Effector CD8-positive, alpha-beta T cell (primary cell): ENCODE results near the gene ZNF446.
"Not testable (repeated sequence)": the region's sequence is repeated elsewhere in the genome, so short reads cannot be mapped to it uniquely, and the experiment has no call there.

Experiments used
- DNase-seq: peaks from one replicate; lab custom pipeline; 2025; lab: John Stamatoyannopoulos, UW

The ZNF446 gene

GRCh38 chr19:58469241-58470013, 6.7 kb upstream of the ZNF446 start:
- DNase-seq: no peak

- DNase-seq: not testable (repeated sequence)
These were observed 5.2 kb upstream of the ZNF446 start for GRCh38 chr19:58470837-58471543.

- no peak for DNase-seq
These were observed 4.4 kb upstream of the ZNF446 start for GRCh38 chr19:58471736-58472135.

- no peak for DNase-seq
These were observed 2.4 kb upstream of the ZNF446 start for GRCh38 chr19:58473775-58474174.

GRCh38 chr19:58474291-58474996, 1.7 kb upstream of the ZNF446 start:
- DNase-seq: no peak

GRCh38 chr19:58474997-58475713, 997 bp upstream of the ZNF446 start:
- no peak for DNase-seq

- no peak for DNase-seq
These were observed 405 bp downstream of the ZNF446 start for GRCh38 chr19:58476498-58477015.

GRCh38 chr19:58477130-58477529, 978 bp downstream of the ZNF446 start:
- DNase-seq: no peak

- no peak for DNase-seq
These were observed 1.7 kb downstream of the ZNF446 start for GRCh38 chr19:58477871-58478270.

- no peak for DNase-seq
These were observed 3.2 kb downstream of the ZNF446 start for GRCh38 chr19:58479303-58479702.

GRCh38 chr19:58479736-58480480, 3.8 kb downstream of the ZNF446 start:
- no peak for DNase-seq

GRCh38 chr19:58480481-58480830, 4.3 kb downstream of the ZNF446 start:
- no peak for DNase-seq

GRCh38 chr19:58480831-58481230, 4.7 kb downstream of the ZNF446 start:
- no peak for DNase-seq

GRCh38 chr19:58482372-58482771, 6.2 kb downstream of the ZNF446 start:
- DNase-seq: no peak

GRCh38 chr19:58483776-58484175, 7.6 kb downstream of the ZNF446 start:
- DNase-seq: no peak

- DNase-seq: not testable (repeated sequence)
These were observed 8.2 kb downstream of the ZNF446 start for GRCh38 chr19:58484349-58484748.

GRCh38 chr19:58491393-58491792, 15.2 kb downstream of the ZNF446 start:
- DNase-seq: no peak

GRCh38 chr19:58492265-58492664, 16.1 kb downstream of the ZNF446 start:
- DNase-seq: no peak

- DNase-seq: no peak
These were observed 21.6 kb downstream of the ZNF446 start for GRCh38 chr19:58497634-58498170.

- no peak for DNase-seq
These were observed 22.3 kb downstream of the ZNF446 start for GRCh38 chr19:58498316-58499020.
